SK-N-MC (cell line): ENCODE data around the gene RPP21.

Experiments
- DNase-seq: peaks from one replicate; pipeline ENCODE4 v3.0.0-alpha.2; 2011; ENCODE audit warnings: low read depth, low spot score
- H3K27ac ChIP-seq: fragments of 200-600 bp; sonication (generic); 2 replicates; pipeline ENCODE4 v1.5.1; 2016; ENCODE audit warnings: mixed run types
- H3K36me3 ChIP-seq: fragments of 200-600 bp; sonication (generic); 2 replicates; pipeline ENCODE4 v1.6.1; 2017; ENCODE audit warnings: antibody characterized with exemption, low read length, mixed read lengths; ENCODE audit not compliant: insufficient read depth
- H3K4me3 ChIP-seq: fragments of 200-600 bp; sonication (generic); 2 replicates; pipeline ENCODE4 v1.5.1; 2016
- H3K9ac ChIP-seq: fragments of 200-600 bp; sonication (generic); 2 replicates; pipeline ENCODE4 v1.8.0; 2017; ENCODE audit warnings: mixed run types, mixed read lengths; ENCODE audit not compliant: insufficient read length
- H3K9me3 ChIP-seq: fragments of 200-600 bp; sonication (generic); 2 replicates; pipeline ENCODE4 v1.6.1; 2017; ENCODE audit warnings: low read depth, mild to moderate bottlenecking, antibody characterized with exemption, low read length, moderate library complexity, mixed read lengths
- EZH2 ChIP-seq: fragments of 200-600 bp; sonication (generic); IDR thresholded peaks from one replicate; pipeline ENCODE4 v1.6.1; 2017; ENCODE audit warnings: antibody characterized with exemption
- FOXP2 ChIP-seq: optimal IDR thresholded peaks from 2 replicates; pipeline ENCODE3; 2011; ENCODE audit warnings: mild to moderate bottlenecking, moderate library complexity; ENCODE audit not compliant: insufficient read depth; ENCODE audit errors: extremely low read length, control extremely low read depth
- POLR2AphosphoS5 ChIP-seq: IDR thresholded peaks from 2 replicates; pipeline ENCODE4 v1.6.1; 2012; ENCODE audit warnings: mild to moderate bottlenecking, low read depth, low read length, borderline replicate concordance

The RPP21 gene

GRCh38 chr6:30327232-30327746 is 17.7 kb upstream of the RPP21 start:
- DNase-seq = no peak
- peak overlapping the region; percentile 96 for H3K4me3 ChIP-seq
- peak overlapping the region; percentile 88 for H3K9ac ChIP-seq
- no peaks in the 10 kb centered on the region for H3K9me3 ChIP-seq
- H3K36me3 ChIP-seq = peaks cover 28% of the 10 kb centered on the region
- TF ChIP-seq FOXP2 = no peak
- no peak for TF ChIP-seq EZH2
- no peak for TF ChIP-seq POLR2AphosphoS5
- H3K27ac ChIP-seq = no peak overlapping the region

DNA sequence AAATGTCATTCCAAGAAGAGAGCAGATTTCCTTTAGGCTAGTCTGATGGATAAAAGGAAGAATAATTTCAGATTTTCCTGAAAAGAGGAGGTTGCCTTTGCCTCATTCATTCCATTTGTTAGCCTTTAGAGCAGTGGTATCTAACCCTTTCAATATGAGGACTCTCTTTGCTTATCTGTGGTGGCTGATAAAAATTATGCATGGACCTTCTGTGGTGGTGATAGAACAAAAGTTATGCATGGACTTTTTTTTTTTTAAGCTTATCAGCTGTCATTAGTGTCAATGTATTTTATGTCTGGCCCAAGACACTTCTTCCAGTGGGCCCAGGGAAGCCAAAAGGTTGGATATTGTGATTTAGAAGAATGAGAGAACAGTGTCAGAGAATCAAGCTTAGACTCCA is 16.6 kb upstream of the RPP21 start:
- DNase-seq = no peak
- Histone ChIP-seq H3K9me3 (no peaks in the 10 kb centered on the region), H3K27ac (no peak overlapping the region), H3K36me3 (peaks cover 29% of the 10 kb centered on the region), H3K9ac (no peak overlapping the region), H3K4me3 (no peak overlapping the region)
- TF ChIP-seq POLR2AphosphoS5 = no peak
- no peak for TF ChIP-seq FOXP2

GRCh38 chr6:30329331-30329730 is 15.6 kb upstream of the RPP21 start:
- H3K9ac ChIP-seq = no peak overlapping the region
- H3K36me3 ChIP-seq = peaks cover 29% of the 10 kb centered on the region

DNA sequence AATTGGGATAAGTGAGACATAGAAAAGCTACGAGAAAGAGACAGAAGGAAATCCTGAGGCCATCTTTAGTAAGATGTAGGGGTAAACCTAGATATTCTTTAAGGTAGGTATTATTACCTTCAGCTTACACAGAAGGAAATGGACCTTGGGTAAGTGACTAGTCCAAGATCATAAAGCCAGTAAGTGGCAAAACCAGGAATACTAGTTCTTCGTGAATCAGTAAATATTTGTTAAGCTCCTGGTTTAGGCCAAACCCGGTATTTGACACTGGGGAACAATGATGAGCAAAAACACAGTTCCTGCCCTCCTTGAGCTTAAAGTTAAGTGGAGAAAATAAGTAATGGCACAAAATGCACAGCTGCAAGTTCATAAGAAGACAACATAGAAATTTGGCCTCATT is 13.0 kb upstream of the RPP21 start:
- Histone ChIP-seq H3K27ac (no peak overlapping the region), H3K4me3 (no peak overlapping the region), H3K9ac (no peak overlapping the region), H3K36me3 (peaks cover 39% of the 10 kb centered on the region), H3K9me3 (no peaks in the 10 kb centered on the region)
- no peak for DNase-seq
- TF ChIP-seq FOXP2 (no peak), EZH2 (no peak), POLR2AphosphoS5 (no peak)

More at GRCh38 chr6:30329331-30329730, 15.6 kb upstream of the RPP21 start:
- no peak overlapping the region for H3K4me3 ChIP-seq
- no peaks in the 10 kb centered on the region for H3K9me3 ChIP-seq
- H3K27ac ChIP-seq = no peak overlapping the region
- TF ChIP-seq POLR2AphosphoS5 (no peak), FOXP2 (no peak), EZH2 (no peak)
- DNase-seq = no peak

DNA sequence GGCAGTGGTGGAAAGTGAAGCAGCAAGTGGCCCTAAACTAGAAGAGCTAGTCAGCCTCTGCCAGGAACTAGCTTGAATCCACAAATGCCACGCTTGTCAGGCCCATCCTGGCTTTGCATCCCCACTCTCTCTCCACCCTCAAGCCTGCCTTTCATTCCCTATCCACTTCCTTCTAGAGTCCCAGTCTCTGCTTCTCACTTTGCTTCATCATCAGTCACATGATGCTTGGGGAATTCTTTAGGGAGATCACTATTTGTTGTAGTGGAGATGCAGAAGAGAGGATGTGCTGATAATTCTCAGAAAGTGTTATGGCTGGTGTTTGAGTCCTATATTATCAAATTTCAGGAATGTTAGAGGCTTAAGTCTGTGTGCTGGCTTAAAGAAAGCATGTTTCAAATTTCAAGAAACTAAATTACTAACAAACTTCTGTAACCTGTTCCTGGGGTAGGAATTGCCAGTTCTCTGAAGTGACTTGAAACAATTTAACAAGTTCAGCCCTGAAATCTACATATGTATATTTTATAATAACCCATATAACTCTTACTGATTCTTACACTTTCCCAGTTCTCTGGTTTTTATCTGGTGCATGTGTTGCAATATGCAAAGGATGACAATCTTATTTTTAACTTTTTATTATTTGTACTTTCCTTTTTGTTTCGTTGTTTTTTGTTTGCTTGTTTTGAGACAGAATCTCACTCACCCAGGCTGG is 10.7 kb upstream of the RPP21 start:
- TF ChIP-seq FOXP2 = no peak
- no peak for TF ChIP-seq EZH2
- TF ChIP-seq POLR2AphosphoS5 = no peak
- H3K36me3 ChIP-seq = peaks cover 45% of the 10 kb centered on the region
- H3K27ac ChIP-seq = no peak overlapping the region
- no peak overlapping the region for H3K9ac ChIP-seq
- no peak overlapping the region for H3K4me3 ChIP-seq
- no peak for DNase-seq
- no peaks in the 10 kb centered on the region for H3K9me3 ChIP-seq

DNA sequence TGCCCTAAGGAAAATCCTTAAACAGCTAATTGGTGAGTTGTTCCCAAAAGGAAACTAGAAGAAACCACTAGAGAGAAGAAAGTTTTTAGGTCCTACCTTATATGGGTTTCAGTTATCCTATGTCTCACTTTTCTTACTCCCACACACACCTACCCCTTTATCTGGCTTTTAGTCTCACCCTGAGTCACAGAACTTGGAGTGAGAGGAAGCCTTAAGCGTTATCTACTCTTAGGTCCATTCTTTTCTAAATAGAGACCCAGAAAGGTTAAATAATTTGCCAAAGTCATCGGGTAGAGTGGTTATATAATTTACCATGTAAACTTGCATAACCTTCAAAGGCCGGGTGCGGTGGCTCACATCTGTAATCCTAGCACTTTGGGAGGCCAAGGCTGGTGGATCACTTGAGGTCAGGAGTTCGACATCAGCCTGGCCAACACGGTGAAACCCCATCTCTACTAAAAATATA is 4.3 kb upstream of the RPP21 start:
- Histone ChIP-seq H3K27ac (no peak overlapping the region), H3K9ac (no peak overlapping the region), H3K36me3 (peaks cover 34% of the 10 kb centered on the region; the same call in 1 of the 2 replicates), H3K4me3 (no peak overlapping the region), H3K9me3 (no peaks in the 10 kb centered on the region)
- TF ChIP-seq FOXP2 (no peak), EZH2 (no peak), POLR2AphosphoS5 (no peak)
- DNase-seq = no peak

GRCh38 chr6:30341218-30341617 is 3.7 kb upstream of the RPP21 start:
- H3K9ac ChIP-seq = no peak overlapping the region
- no peak for DNase-seq
- H3K36me3 ChIP-seq = peaks cover 28% of the 10 kb centered on the region; the same call in 1 of the 2 replicates
- H3K27ac ChIP-seq = no peak overlapping the region
- H3K4me3 ChIP-seq = no peak overlapping the region
- no peaks in the 10 kb centered on the region for H3K9me3 ChIP-seq
- TF ChIP-seq EZH2 (no peak), FOXP2 (no peak), POLR2AphosphoS5 (no peak)

- H3K27ac ChIP-seq = no peak overlapping the region
- H3K9me3 ChIP-seq = no peaks in the 10 kb centered on the region
- TF ChIP-seq EZH2 (no peak), POLR2AphosphoS5 (no peak), FOXP2 (no peak)
- no peak for DNase-seq
- no peak overlapping the region for H3K4me3 ChIP-seq
- H3K9ac ChIP-seq = no peak overlapping the region
- peaks cover 30% of the 10 kb centered on the region; the same call in 1 of the 2 replicates for H3K36me3 ChIP-seq
These were observed 3.2 kb upstream of the RPP21 start for GRCh38 chr6:30341728-30342127.
